Thoracic aorta (tissue), 2 donors: ENCODE data around the gene TMCO1. TPM values are rescaled to one million over a fixed set of nuclear protein-coding genes. Genes with fewer than 3 reads are reported as not detected.
"Not testable (repeated sequence)": the region's sequence is repeated elsewhere in the genome, so short reads cannot be mapped to it uniquely, and the experiment has no call there.

ENCODE experiments used
- ATAC-seq: fragments of 150-250 bp; one replicate; pipeline ENCODE4 v1.8.0; 2017; ENCODE audit warnings: low read depth; ENCODE audit not compliant: insufficient number of reproducible peaks, low FRiP score
- DNase-seq: peaks from one replicate; pipeline ENCODE4 v3.0.0-alpha.2; 2020; ENCODE audit warnings: low spot score
- H3K27ac ChIP-seq, 2 donors: fragments of 200-600 bp; sonication (generic); 1 replicate in 1 of 2; 2 replicates in 1 of 2; pipeline ENCODE4 v1.5.1; 2016; ENCODE audit warnings: mild to moderate bottlenecking in 2 of 2, moderate library complexity in 2 of 2
- H3K27me3 ChIP-seq: fragments of 200-600 bp; sonication (generic); replicated peaks from 2 replicates; pipeline ENCODE4 v1.6.0; 2016; ENCODE audit warnings: mild to moderate bottlenecking; ENCODE audit not compliant: insufficient read depth
- H3K36me3 ChIP-seq: fragments of 200-600 bp; sonication (generic); one replicate; pipeline ENCODE4 v1.5.1; 2016
- H3K4me1 ChIP-seq, 2 donors: fragments of 200-600 bp; sonication (generic); 1 replicate in 1 of 2; 2 replicates in 1 of 2; pipeline versions ENCODE4 v1.5.1 to v1.6.0; 2016; ENCODE audit warnings: low read depth in 2 of 2, mild to moderate bottlenecking in 1 of 2; ENCODE audit not compliant: control insufficient read depth in 1 of 2
- H3K4me3 ChIP-seq: fragments of 200-600 bp; sonication (generic); 2 replicates; pipeline ENCODE4 v1.5.1; 2016; ENCODE audit warnings: mild to moderate bottlenecking
- H3K9me3 ChIP-seq: fragments of 200-600 bp; sonication (generic); 2 replicates; pipeline ENCODE4 v1.5.1; 2016
- total RNA-seq, 2 donors: library from RNA; depleted of rRNA; stranded (reverse); fragments of >200 nt; gene quantifications; one replicate each; pipeline versions ENCODE4 v1.1.0 to v1.2.3, GENCODE V29; 2016
- TF ChIP-seq, protein P1 (sequence below): fragments of 200-600 bp; sonication (generic); IDR thresholded peaks from one replicate; pipeline ENCODE4 v1.5.1; 2019; ENCODE audit warnings: antibody characterized with exemption

The TMCO1 gene
- total RNA-seq, 2 donors from 2014 or later = 37.5 to 53.7 TPM

- Histone ChIP-seq H3K4me3 (no peak overlapping the region), H3K36me3 (peaks cover 9% of the 10 kb centered on the region), H3K27me3 (no peaks in the 10 kb centered on the region), H3K4me1 (no peaks in the 10 kb centered on the region), H3K27ac (no peak overlapping the region), H3K9me3 (no peaks in the 10 kb centered on the region)
- DNase-seq (no peak), ATAC-seq (no peak)
- TF ChIP-seq, protein P1, sequence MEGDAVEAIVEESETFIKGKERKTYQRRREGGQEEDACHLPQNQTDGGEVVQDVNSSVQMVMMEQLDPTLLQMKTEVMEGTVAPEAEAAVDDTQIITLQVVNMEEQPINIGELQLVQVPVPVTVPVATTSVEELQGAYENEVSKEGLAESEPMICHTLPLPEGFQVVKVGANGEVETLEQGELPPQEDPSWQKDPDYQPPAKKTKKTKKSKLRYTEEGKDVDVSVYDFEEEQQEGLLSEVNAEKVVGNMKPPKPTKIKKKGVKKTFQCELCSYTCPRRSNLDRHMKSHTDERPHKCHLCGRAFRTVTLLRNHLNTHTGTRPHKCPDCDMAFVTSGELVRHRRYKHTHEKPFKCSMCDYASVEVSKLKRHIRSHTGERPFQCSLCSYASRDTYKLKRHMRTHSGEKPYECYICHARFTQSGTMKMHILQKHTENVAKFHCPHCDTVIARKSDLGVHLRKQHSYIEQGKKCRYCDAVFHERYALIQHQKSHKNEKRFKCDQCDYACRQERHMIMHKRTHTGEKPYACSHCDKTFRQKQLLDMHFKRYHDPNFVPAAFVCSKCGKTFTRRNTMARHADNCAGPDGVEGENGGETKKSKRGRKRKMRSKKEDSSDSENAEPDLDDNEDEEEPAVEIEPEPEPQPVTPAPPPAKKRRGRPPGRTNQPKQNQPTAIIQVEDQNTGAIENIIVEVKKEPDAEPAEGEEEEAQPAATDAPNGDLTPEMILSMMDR = no peak
Measured at GRCh38 chr1:165726169-165726568, 42.5 kb downstream of the TMCO1 start.

DNA sequence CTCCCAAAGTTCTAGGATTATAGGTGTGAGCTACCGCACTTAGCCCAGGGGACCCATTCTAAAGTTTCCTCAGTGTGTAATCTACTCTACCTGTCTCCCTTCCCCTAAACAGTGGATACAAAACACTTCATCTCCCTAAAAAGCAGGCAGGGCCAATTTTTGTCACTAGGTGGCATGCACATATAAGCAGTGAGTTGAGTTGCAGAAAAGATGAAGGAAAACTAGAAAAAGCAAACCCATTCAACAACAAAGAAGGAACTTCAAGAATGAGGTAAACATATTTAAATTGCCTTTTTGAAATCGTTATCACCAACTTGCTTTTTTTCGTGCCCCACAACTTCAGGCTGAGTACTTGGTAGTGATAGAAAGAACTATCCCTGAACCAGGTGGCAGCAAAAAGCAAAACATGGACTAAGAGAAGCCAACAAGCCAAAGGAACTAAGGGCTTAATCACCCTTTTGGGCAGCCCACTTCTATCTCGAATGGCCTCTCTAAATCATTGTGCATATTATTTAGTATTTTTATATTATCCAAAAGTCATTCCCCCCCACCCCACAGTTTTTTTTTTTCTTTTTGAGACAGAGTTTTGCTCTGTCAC is 50.7 kb downstream of the TMCO1 start:
- Histone ChIP-seq H3K27ac (no peak overlapping the region), H3K4me3 (no peak overlapping the region), H3K36me3 (no peaks in the 10 kb centered on the region), H3K9me3 (no peaks in the 10 kb centered on the region), H3K4me1 (no peaks in the 10 kb centered on the region), H3K27me3 (no peaks in the 10 kb centered on the region)
- TF ChIP-seq, protein P1 = peak; percentile 54
- DNase-seq (no peak), ATAC-seq (no peak)

GRCh38 chr1:165716265-165717051 is 52.2 kb downstream of the TMCO1 start:
- H3K4me1 ChIP-seq, H3K36me3 ChIP-seq, H3K9me3 ChIP-seq, ATAC-seq, H3K27ac ChIP-seq, H3K27me3 ChIP-seq, H3K4me3 ChIP-seq, DNase-seq: not testable (repeated sequence)

DNA sequence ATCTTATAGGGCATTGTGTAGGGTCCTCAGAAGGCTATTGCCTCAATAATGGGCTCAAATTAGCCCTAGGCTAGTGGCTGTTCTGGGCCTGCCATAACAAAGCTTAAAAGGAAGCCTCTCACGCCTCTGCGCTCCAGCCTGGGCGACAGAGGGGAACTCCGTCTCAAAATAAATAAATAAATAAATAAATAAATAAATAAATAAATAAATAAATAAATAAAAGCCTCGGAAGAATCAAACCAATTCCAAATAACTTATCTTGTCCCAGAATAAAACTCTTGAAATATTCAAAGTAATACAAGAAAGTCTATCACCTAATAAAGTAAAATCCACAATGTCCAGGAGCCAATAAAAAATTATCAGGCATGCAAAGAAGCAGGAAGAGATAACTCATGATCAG is 55.9 kb downstream of the TMCO1 start:
- Histone ChIP-seq H3K36me3 (no peaks in the 10 kb centered on the region), H3K27me3 (no peaks in the 10 kb centered on the region), H3K4me1 (no peaks in the 10 kb centered on the region), H3K4me3 (no peak overlapping the region), H3K27ac (no peak overlapping the region), H3K9me3 (no peaks in the 10 kb centered on the region)
- no peak for DNase-seq
- TF ChIP-seq, protein P1 = no peak
- ATAC-seq = no peak

GRCh38 chr1:165707984-165708706 is 60.5 kb downstream of the TMCO1 start:
- Histone ChIP-seq H3K9me3 (no peaks in the 10 kb centered on the region), H3K36me3 (no peaks in the 10 kb centered on the region), H3K4me1 (no peaks in the 10 kb centered on the region), H3K4me3 (no peak overlapping the region), H3K27me3 (no peaks in the 10 kb centered on the region), H3K27ac (no peak overlapping the region)
- no peak for DNase-seq
- TF ChIP-seq, protein P1 = no peak
- no peak for ATAC-seq
